IMR-90 (cell line): ENCODE results near the gene FNDC10. TPM values are rescaled to one million over a fixed set of nuclear protein-coding genes. Genes with fewer than 3 reads are reported as not detected.

Experiments used
- ATAC-seq: fragments of 200-7000 bp; cut with Tn5 transposase; 2 replicates; pipeline ENCODE4 v1.9.1; 2020; ENCODE audit warnings: low read depth, mild to moderate bottlenecking, moderate library complexity
- BruUV-seq: library from RNA; stranded (reverse); fragments of 400-500 nt; replicated peaks from 2 replicates; lab custom pipeline; 2021; lab: Mats Ljungman, UMichigan
- CTCF ChIA-PET: fragments of 300-600 bp; formaldehyde crosslinking; extraction: SDS; loops from one replicate; lab custom pipeline; 2021; ENCODE audit warnings: antibody characterized with exemption; lab: Yijun Ruan, JAX
- POLR2A ChIA-PET: fragments of 300-600 bp; sonication (Branson Sonifier 250); formaldehyde crosslinking; loops from one replicate; lab custom pipeline; 2022; ENCODE audit warnings: antibody characterized with exemption; ENCODE audit not compliant: unreplicated experiment; lab: Charles Lee
- DNase-seq: peaks from one replicate; pipeline ENCODE4 v3.0.0; 2013
- H2AFZ ChIP-seq: replicated peaks from 2 replicates; pipeline ENCODE3; 2013; ENCODE audit warnings: low read length, mild to moderate bottlenecking; ENCODE audit not compliant: poor library complexity
- H2AK5ac ChIP-seq: 2 replicates; pipeline ENCODE4 v1.6.1; 2013; ENCODE audit warnings: low read depth, low read length, inconsistent platforms
- H2AK9ac ChIP-seq: replicated peaks from 2 replicates; pipeline ENCODE3; 2013; ENCODE audit warnings: mild to moderate bottlenecking, low read depth, low read length, moderate library complexity; ENCODE audit not compliant: poor library complexity
- H2BK120ac ChIP-seq: 2 replicates; pipeline ENCODE4 v1.6.1; 2013; ENCODE audit warnings: low read depth, low read length, inconsistent platforms
- H2BK15ac ChIP-seq: 3 replicates; pipeline ENCODE4 v1.6.1; 2013; ENCODE audit warnings: low read depth, low read length, inconsistent platforms
- H2BK20ac ChIP-seq: 2 replicates; pipeline ENCODE4 v1.6.1; 2013; ENCODE audit warnings: low read depth, mild to moderate bottlenecking, inconsistent platforms, low read length, moderate library complexity
- H2BK5ac ChIP-seq: 2 replicates; pipeline ENCODE4 v1.6.1; 2013; ENCODE audit warnings: mild to moderate bottlenecking, low read depth, low read length, inconsistent platforms; ENCODE audit not compliant: poor library complexity, severe bottlenecking
- H3K14ac ChIP-seq: replicated peaks from 2 replicates; pipeline ENCODE4 v1.6.1; 2013; ENCODE audit warnings: low read depth, low read length, inconsistent platforms
- H3K18ac ChIP-seq: 2 replicates; pipeline ENCODE4 v1.6.1; 2013; ENCODE audit warnings: low read depth, low read length, control low read depth
- H3K23ac ChIP-seq: 2 replicates; pipeline ENCODE4 v1.6.1; 2013; ENCODE audit warnings: low read depth, low read length, inconsistent platforms
- H3K27ac ChIP-seq: 2 replicates; pipeline ENCODE4 v1.5.1; 2013; ENCODE audit warnings: mild to moderate bottlenecking, control low read depth, low read length; ENCODE audit not compliant: insufficient read depth
- H3K27me3 ChIP-seq: 2 replicates; pipeline ENCODE4 v1.6.1; 2013; ENCODE audit warnings: low read length; ENCODE audit not compliant: control insufficient read depth, insufficient read depth
- H3K36me3 ChIP-seq: 2 replicates; pipeline ENCODE4 v1.6.1; 2013; ENCODE audit warnings: low read length, mixed read lengths; ENCODE audit not compliant: control insufficient read depth, insufficient read depth
- H3K4ac ChIP-seq: 2 replicates; pipeline ENCODE4 v1.6.1; 2013; ENCODE audit warnings: low read depth, low read length, inconsistent platforms
- H3K4me1 ChIP-seq: 2 replicates; pipeline ENCODE4 v1.6.1; 2013; ENCODE audit warnings: low read length, mixed read lengths; ENCODE audit not compliant: control insufficient read depth, insufficient read depth
- H3K4me2 ChIP-seq: 2 replicates; pipeline ENCODE4 v1.6.1; 2013; ENCODE audit warnings: low read depth, mild to moderate bottlenecking, control low read depth, low read length, moderate library complexity
- H3K4me3 ChIP-seq: 2 replicates; pipeline ENCODE4 v1.5.1; 2013; ENCODE audit warnings: low read depth, mild to moderate bottlenecking, control low read depth, low read length, moderate library complexity; ENCODE audit not compliant: insufficient read depth
- H3K56ac ChIP-seq: 2 replicates; pipeline ENCODE4 v1.6.1; 2013; ENCODE audit warnings: low read length, inconsistent platforms; ENCODE audit not compliant: insufficient read depth; ENCODE audit errors: extremely low read depth
- H3K79me1 ChIP-seq, 2 experiments: 2 replicates each; pipeline ENCODE4 v1.6.1; 2013; ENCODE audit warnings: low read length in 2 of 2, inconsistent platforms in 1 of 2, low read depth in 1 of 2
- H3K9ac ChIP-seq: 2 replicates; pipeline ENCODE4 v1.6.1; 2013; ENCODE audit warnings: low read depth, low read length, control low read depth
- H3K9me1 ChIP-seq: 2 replicates; pipeline ENCODE4 v1.6.1; 2013; ENCODE audit warnings: low read length, inconsistent platforms; ENCODE audit not compliant: insufficient read depth
- H3K9me3 ChIP-seq: 2 replicates; pipeline ENCODE4 v1.6.1; 2013; ENCODE audit warnings: low read length; ENCODE audit not compliant: control insufficient read depth, insufficient read depth
- H4K20me1 ChIP-seq: 2 replicates; pipeline ENCODE4 v1.6.1; 2013; ENCODE audit warnings: low read length, inconsistent platforms; ENCODE audit not compliant: insufficient read depth
- H4K5ac ChIP-seq: 2 replicates; pipeline ENCODE4 v1.6.1; 2013; ENCODE audit warnings: mild to moderate bottlenecking, low read depth, low read length, control low read depth
- H4K8ac ChIP-seq, 2 experiments: 2 replicates each; pipeline ENCODE4 v1.6.1; 2013; ENCODE audit warnings: low read depth in 2 of 2, low read length in 2 of 2, control low read depth in 1 of 2, inconsistent platforms in 1 of 2
- H4K91ac ChIP-seq: 2 replicates; pipeline ENCODE4 v1.6.1; 2013; ENCODE audit warnings: low read depth, low read length, inconsistent platforms; ENCODE audit not compliant: insufficient read depth
- CTCF ChIP-seq: conservative IDR thresholded peaks from 2 replicates; pipeline ENCODE4 v1.5.1; 2012; ENCODE audit warnings: mild to moderate bottlenecking, low read depth, low read length, improper control_type of control experiment
- MAFK ChIP-seq: IDR thresholded peaks from 2 replicates; pipeline ENCODE4 v1.6.1; 2012; ENCODE audit warnings: low read depth, low read length, improper control_type of control experiment
- MAZ ChIP-seq: IDR thresholded peaks from 2 replicates; pipeline ENCODE4 v1.6.1; 2012; ENCODE audit warnings: low read depth, mild to moderate bottlenecking, low read length, improper control_type of control experiment, moderate library complexity, borderline replicate concordance
- NFE2L2 ChIP-seq: fragments of 150-350 bp; IDR thresholded peaks from 2 replicates; pipeline ENCODE4 v1.6.1; 2016; ENCODE audit warnings: low read depth, mild to moderate bottlenecking, low read length
- POLR2A ChIP-seq: IDR thresholded peaks from 2 replicates; pipeline ENCODE4 v1.6.1; 2012; ENCODE audit warnings: mild to moderate bottlenecking, low read depth, low read length
- RAD21 ChIP-seq: IDR thresholded peaks from 2 replicates; pipeline ENCODE4 v1.6.1; 2012; ENCODE audit warnings: low read length, improper control_type of control experiment
- RFX5 ChIP-seq: IDR thresholded peaks from 2 replicates; pipeline ENCODE4 v1.8.0; 2012; ENCODE audit warnings: low read depth, mild to moderate bottlenecking, low read length, moderate library complexity
- SMC3 ChIP-seq: fragments of 150-350 bp; IDR thresholded peaks from 2 replicates; pipeline ENCODE4 v1.6.1; 2016; ENCODE audit warnings: low read depth, mild to moderate bottlenecking, antibody characterized with exemption, low read length, moderate library complexity
- WGBS, 2 experiments: methylation state at CpG; one replicate each; pipeline versions ENCODE4 v1.1.5 to v1.1.7; 2013; ENCODE audit warnings: missing lambda C conversion rate in 2 of 2; ENCODE audit not compliant: insufficient read length in 1 of 2; ENCODE audit errors: extremely low coverage in 2 of 2; 5-methylcytosine and 5-hydroxymethylcytosine counted together
- dilution Hi-C: fragments of 300-500 bp; cut with HindIII; formaldehyde crosslinking; loops from one replicate; pipeline ENCODE4 v1.14.3; 2018; ENCODE audit warnings: low sequenced_read_pairs; ENCODE audit not compliant: unreplicated experiment
- in situ Hi-C: fragments of 300-500 bp; cut with MboI; formaldehyde crosslinking; loops from 3 replicates; pipeline ENCODE4 v1.14.3; 2019; ENCODE audit warnings: low sequenced_read_pairs, inconsistent platforms, mixed read lengths
- intact Hi-C: fragments of 100-400 bp; cut with micrococcal nuclease; formaldehyde crosslinking; loops from 2 replicates; pipeline ENCODE4 v1.10.0; 2022
- polyA plus RNA-seq, 3 experiments: library from polyadenylated mRNA; depleted of rRNA; stranded (reverse); fragments of >200 nt; gene quantifications; 2 replicates each; pipeline ENCODE4 v1.2.3, GENCODE V29; 2012; ENCODE audit warnings: low replicate concordance in 1 of 3
- total RNA-seq: library from RNA; depleted of rRNA; stranded (reverse); fragments of >200 nt; gene quantifications from 2 replicates; pipeline ENCODE4 v1.2.3, GENCODE V29; 2012
- TF ChIP-seq, protein P1 (sequence below): fragments of 150-350 bp; IDR thresholded peaks from 2 replicates; pipeline ENCODE4 v1.6.1; 2016; ENCODE audit warnings: low read depth, mild to moderate bottlenecking, low read length, moderate library complexity, borderline replicate concordance

The FNDC10 gene
- total and polyA plus RNA-seq, 2 of the 4 experiments (the other 2 are of a cell fraction) = 0.36 to 5.8 TPM

GRCh38 chr1:1561801-1562470 is 38.0 kb downstream of the FNDC10 start:
- dilution Hi-C loops = no loop called here
- peaks cover 56% of the 10 kb centered on the region for H4K20me1 ChIP-seq
- POLR2A ChIA-PET = no interaction called here

More at GRCh38 chr1:1561801-1562470, 38.0 kb downstream of the FNDC10 start:
- no peak for DNase-seq
- Histone ChIP-seq H3K18ac (no peak overlapping the region), H3K23ac (no peak overlapping the region), H3K36me3 (peaks cover 51% of the 10 kb centered on the region), H3K56ac (no peak overlapping the region), H2BK15ac (no peak overlapping the region), H2AK9ac (no peak overlapping the region), H3K4ac (no peak overlapping the region), H3K14ac (no peak overlapping the region), H3K79me1 (peaks cover 18 to 68% of the 10 kb centered on the region in 2 experiments), H3K9ac (no peak overlapping the region), H3K27ac (no peak overlapping the region), H3K4me1 (no peaks in the 10 kb centered on the region), H3K27me3 (no peaks in the 10 kb centered on the region), H3K4me2 (no peak overlapping the region), H3K9me1 (peaks cover 13% of the 10 kb centered on the region; the same call in 1 of the 2 replicates), H2BK20ac (no peak overlapping the region), H4K5ac (no peak overlapping the region), H2AK5ac (no peak overlapping the region), H2BK120ac (no peak overlapping the region), H2AFZ (no peak overlapping the region), H4K8ac (no peak overlapping the region), H3K9me3 (no peaks in the 10 kb centered on the region), H2BK5ac (no peak overlapping the region), H4K91ac (no peak overlapping the region), H3K4me3 (no peak overlapping the region)
- no peak for TF ChIP-seq SMC3
- no peak for TF ChIP-seq POLR2A
- no peak for TF ChIP-seq MAFK
- no peak for TF ChIP-seq MAZ
- no peak for TF ChIP-seq NFE2L2
- no peak for TF ChIP-seq CTCF
- TF ChIP-seq, protein P1, sequence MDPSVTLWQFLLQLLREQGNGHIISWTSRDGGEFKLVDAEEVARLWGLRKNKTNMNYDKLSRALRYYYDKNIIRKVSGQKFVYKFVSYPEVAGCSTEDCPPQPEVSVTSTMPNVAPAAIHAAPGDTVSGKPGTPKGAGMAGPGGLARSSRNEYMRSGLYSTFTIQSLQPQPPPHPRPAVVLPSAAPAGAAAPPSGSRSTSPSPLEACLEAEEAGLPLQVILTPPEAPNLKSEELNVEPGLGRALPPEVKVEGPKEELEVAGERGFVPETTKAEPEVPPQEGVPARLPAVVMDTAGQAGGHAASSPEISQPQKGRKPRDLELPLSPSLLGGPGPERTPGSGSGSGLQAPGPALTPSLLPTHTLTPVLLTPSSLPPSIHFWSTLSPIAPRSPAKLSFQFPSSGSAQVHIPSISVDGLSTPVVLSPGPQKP = no peak
- no peak for TF ChIP-seq RFX5
- no peak for TF ChIP-seq RAD21
- BruUV-seq = no TSS peak
- in situ Hi-C loops = no loop called here
- CTCF ChIA-PET = no interaction called here
- intact Hi-C loops = no loop called here
- no peak for ATAC-seq
- no CpG with 5 or more reads among the region's 15 CpGs for WGBS, 2 experiments
